Esophagus squamous epithelium (tissue), 5 donors: ENCODE results near the gene SMAD3. TPM values are rescaled to one million over a fixed set of nuclear protein-coding genes. Genes with fewer than 3 reads are reported as not detected.

Source experiments
- DNase-seq: peaks from one replicate; lab custom pipeline; 2025; lab: John Stamatoyannopoulos, UW
- H3K27ac ChIP-seq, 4 donors: fragments of 200-600 bp; sonication (generic); one replicate each; pipeline ENCODE4 v1.5.1; 2016 to 2019; ENCODE audit warnings: mild to moderate bottlenecking in 1 of 4
- H3K27me3 ChIP-seq, 4 donors: fragments of 200-600 bp; sonication (generic); 1 replicate in 3 of 4; 2 replicates in 1 of 4; pipeline versions ENCODE4 v1.5.1 to v1.6.0; 2017 to 2021; ENCODE audit warnings: antibody characterized with exemption in 1 of 4
- H3K36me3 ChIP-seq, 3 donors: fragments of 200-600 bp; sonication (generic); one replicate each; pipeline ENCODE4 v1.5.1; 2016 to 2019
- H3K4me1 ChIP-seq, 3 donors: fragments of 200-600 bp; sonication (generic); one replicate each; pipeline ENCODE4 v1.5.1; 2017 to 2019
- H3K4me3 ChIP-seq, 4 donors: fragments of 200-600 bp; sonication (generic); 1 replicate in 3 of 4; 2 replicates in 1 of 4; pipeline ENCODE4 v1.5.1; 2016 to 2019; ENCODE audit warnings: mild to moderate bottlenecking in 2 of 4, moderate library complexity in 1 of 4
- H3K9me3 ChIP-seq, 3 donors: fragments of 200-600 bp; sonication (generic); one replicate each; pipeline ENCODE4 v1.5.1; 2016 to 2019
- POLR2A ChIP-seq, 4 donors: fragments of 450-650 bp; IDR thresholded peaks; one replicate each; pipeline ENCODE4 v1.6.1; 2017; ENCODE audit warnings: antibody characterized with exemption in 4 of 4, mild to moderate bottlenecking in 4 of 4, moderate library complexity in 3 of 4
- WGBS, 2 donors: methylation state at CpG; one replicate each; pipeline ENCODE4 v1.1.5; 2018; 5-methylcytosine and 5-hydroxymethylcytosine counted together
- intact Hi-C: fragments of 100-400 bp; cut with DNase I; formaldehyde crosslinking; loops from one replicate; pipeline ENCODE4 v1.15.0; 2022
- total RNA-seq, 4 donors: library from RNA; depleted of rRNA; stranded (reverse); fragments of >200 nt; gene quantifications; one replicate each; pipeline ENCODE4 v1.1.0, GENCODE V29; 2016
- TF ChIP-seq, protein P1 (sequence below), 6 experiments: fragments of 450-650 bp in 4 of 6; fragments of 200-600 bp in 2 of 6; sonication (generic) in 2 of 6; IDR thresholded peaks; one replicate each; pipeline ENCODE4 v1.5.1; 2016 to 2019; ENCODE audit warnings: antibody characterized with exemption in 6 of 6, mild to moderate bottlenecking in 4 of 6, moderate library complexity in 4 of 6
- donor health status: DM: yes; HTN: yes; CAD: no.

The SMAD3 gene
- total RNA-seq, 4 donors from 2014 or later: 70.8 to 134 (median 105) TPM

DNA sequence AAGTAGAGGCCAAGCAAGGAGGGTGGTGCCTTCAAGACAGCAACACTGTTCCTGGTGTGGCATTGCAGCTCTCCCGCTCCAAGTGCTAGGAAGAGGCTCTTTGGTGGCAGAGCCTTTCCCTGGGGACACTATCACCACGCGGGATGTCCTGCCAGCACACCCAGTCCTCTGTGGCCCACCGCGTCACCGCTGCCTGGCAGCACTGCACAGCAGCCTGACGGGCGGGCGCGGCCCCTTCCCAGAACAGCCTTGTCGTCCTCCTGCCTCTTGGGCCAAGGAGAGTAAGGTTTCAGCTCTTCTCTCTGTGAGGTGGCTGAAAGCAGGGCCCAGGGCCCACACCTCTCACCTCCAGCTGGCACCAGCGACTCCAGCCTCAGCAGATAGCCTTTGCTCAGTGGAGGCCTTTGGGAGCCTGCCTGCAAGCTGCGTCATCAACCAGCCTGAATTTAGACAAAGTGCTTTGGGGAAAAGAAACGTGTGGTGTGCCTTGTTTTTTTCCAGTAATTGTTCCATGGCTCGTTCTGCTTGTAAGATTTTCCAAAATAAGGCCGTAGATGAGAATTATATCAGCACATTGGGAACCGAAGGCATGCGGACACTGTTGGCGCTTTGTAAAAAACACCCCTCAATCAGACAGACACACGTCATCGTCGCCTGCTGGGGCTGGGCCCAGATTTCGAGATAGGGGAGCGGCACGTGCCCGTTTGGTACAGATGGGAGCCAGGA is 124.1 kb downstream of the SMAD3 start:
- WGBS, 2 donors: 73 to 78% methylated on average over 13 to 14 of the region's 26 CpGs
- Histone ChIP-seq H3K27ac (peak overlapping the region; percentile 52 to 90 (median 77)), H3K4me1 (peaks cover 22 to 75% (median 44%) of the 10 kb centered on the region in 3 donors), H3K36me3 (peaks cover 12 to 100% (median 37%) of the 10 kb centered on the region in 3 donors), H3K9me3 (no peaks in the 10 kb centered on the region), H3K4me3 (no peak overlapping the region), H3K27me3 (no peaks in the 10 kb centered on the region)
- intact Hi-C loops: no loop called here
- TF ChIP-seq, protein P1, sequence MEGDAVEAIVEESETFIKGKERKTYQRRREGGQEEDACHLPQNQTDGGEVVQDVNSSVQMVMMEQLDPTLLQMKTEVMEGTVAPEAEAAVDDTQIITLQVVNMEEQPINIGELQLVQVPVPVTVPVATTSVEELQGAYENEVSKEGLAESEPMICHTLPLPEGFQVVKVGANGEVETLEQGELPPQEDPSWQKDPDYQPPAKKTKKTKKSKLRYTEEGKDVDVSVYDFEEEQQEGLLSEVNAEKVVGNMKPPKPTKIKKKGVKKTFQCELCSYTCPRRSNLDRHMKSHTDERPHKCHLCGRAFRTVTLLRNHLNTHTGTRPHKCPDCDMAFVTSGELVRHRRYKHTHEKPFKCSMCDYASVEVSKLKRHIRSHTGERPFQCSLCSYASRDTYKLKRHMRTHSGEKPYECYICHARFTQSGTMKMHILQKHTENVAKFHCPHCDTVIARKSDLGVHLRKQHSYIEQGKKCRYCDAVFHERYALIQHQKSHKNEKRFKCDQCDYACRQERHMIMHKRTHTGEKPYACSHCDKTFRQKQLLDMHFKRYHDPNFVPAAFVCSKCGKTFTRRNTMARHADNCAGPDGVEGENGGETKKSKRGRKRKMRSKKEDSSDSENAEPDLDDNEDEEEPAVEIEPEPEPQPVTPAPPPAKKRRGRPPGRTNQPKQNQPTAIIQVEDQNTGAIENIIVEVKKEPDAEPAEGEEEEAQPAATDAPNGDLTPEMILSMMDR (IDR thresholded peaks at IDR 0.05): no peak
- no peak for TF ChIP-seq POLR2A (IDR thresholded peaks at IDR 0.05)
- no peak for DNase-seq

GRCh38 chr15:67190326-67190725 is 124.9 kb downstream of the SMAD3 start:
- no peak for DNase-seq
- Histone ChIP-seq H3K36me3 (peaks cover 4 to 99% (median 28%) of the 10 kb centered on the region in 3 donors), H3K4me3 (no peak overlapping the region), H3K9me3 (no peaks in the 10 kb centered on the region), H3K27ac (peak overlapping the region in 3 of 4 donors; percentile 73 to 90 (median 81)), H3K4me1 (peaks cover 14 to 74% (median 40%) of the 10 kb centered on the region in 3 donors), H3K27me3 (no peaks in the 10 kb centered on the region)
- 75 to 76% methylated on average over 1 to 2 of the region's 2 CpGs for WGBS, 2 donors
- TF ChIP-seq, protein P1 (IDR thresholded peaks at IDR 0.05): no peak
- TF ChIP-seq POLR2A (IDR thresholded peaks at IDR 0.05): no peak
- intact Hi-C loops: no loop called here

DNA sequence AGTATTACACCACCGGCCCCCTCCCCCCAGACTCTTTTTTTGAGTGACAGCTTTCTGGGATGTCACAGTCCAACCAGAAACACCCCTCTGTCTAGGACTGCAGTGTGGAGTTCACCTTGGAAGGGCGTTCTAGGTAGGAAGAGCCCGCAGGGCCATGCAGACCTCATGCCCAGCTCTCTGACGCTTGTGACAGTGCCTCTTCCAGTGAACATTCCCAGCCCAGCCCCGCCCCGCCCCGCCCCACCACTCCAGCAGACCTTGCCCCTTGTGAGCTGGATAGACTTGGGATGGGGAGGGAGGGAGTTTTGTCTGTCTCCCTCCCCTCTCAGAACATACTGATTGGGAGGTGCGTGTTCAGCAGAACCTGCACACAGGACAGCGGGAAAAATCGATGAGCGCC is 125.4 kb downstream of the SMAD3 start:
- Histone ChIP-seq H3K27ac (peak overlapping the region in 3 of 4 donors; percentile 73 to 90 (median 81)), H3K36me3 (peaks cover 3 to 98% (median 26%) of the 10 kb centered on the region in 3 donors), H3K4me3 (no peak overlapping the region), H3K27me3 (no peaks in the 10 kb centered on the region), H3K9me3 (no peaks in the 10 kb centered on the region), H3K4me1 (peaks cover 9 to 69% (median 35%) of the 10 kb centered on the region in 3 donors)
- WGBS, 2 donors: 97 to 100% methylated on average over 3 to 5 of the region's 11 CpGs
- intact Hi-C loops: no loop called here
- TF ChIP-seq POLR2A (IDR thresholded peaks at IDR 0.05): no peak
- TF ChIP-seq, protein P1 (IDR thresholded peaks at IDR 0.05): no peak
- DNase-seq: no peak

GRCh38 chr15:67192185-67192820 is 126.9 kb downstream of the SMAD3 start:
- Histone ChIP-seq H3K4me1 (peaks cover 0 to 54% (median 20%) of the 10 kb centered on the region in 3 donors), H3K9me3 (no peaks in the 10 kb centered on the region), H3K27me3 (no peaks in the 10 kb centered on the region), H3K36me3 (peaks cover 3 to 83% (median 17%) of the 10 kb centered on the region in 3 donors), H3K4me3 (no peak overlapping the region), H3K27ac (peak overlapping the region in 1 of 4 donors; percentile 32)
- intact Hi-C loops: no loop called here
- 74 to 88% methylated on average over 3 to 4 of the region's 5 CpGs for WGBS, 2 donors
- no peak for DNase-seq
- TF ChIP-seq, protein P1 (IDR thresholded peaks at IDR 0.05): no peak
- no peak for TF ChIP-seq POLR2A (IDR thresholded peaks at IDR 0.05)
